ENCODE measurements around the gene KLF4. TPM values are rescaled to one million over a fixed set of nuclear protein-coding genes. Genes with fewer than 3 reads are reported as not detected.
"Not testable (repeated sequence)": the region's sequence is repeated elsewhere in the genome, so short reads cannot be mapped to it uniquely, and the experiment has no call there.

The KLF4 gene
- total RNA-seq = 100 to 1,000 TPM in 1 of 2 donors, 10 to 100 TPM in 1; 82.4 to 151 TPM
- long read RNA-seq, donor 1, transcript KLF4-205 (3 exons, 2,393 nt) = minor isoform, 13 of 40 reads
- long read RNA-seq, donor 1, transcript KLF4-201 (5 exons, 2,813 nt) = major isoform, 16 of 40 reads
- long read RNA-seq, donor 1, partial matches to known transcripts = 8 of 40 reads
- long read RNA-seq, donor 1, other reads (novel, unspliced or antisense) = 2 of 40 reads
- long read RNA-seq, donor 2, transcript KLF4-201 (5 exons, 2,813 nt) = minor isoform, 5 of 85 reads
- long read RNA-seq, donor 2, transcript KLF4-205 (3 exons, 2,393 nt) = major isoform, 56 of 85 reads
- long read RNA-seq, donor 2, partial matches to known transcripts = 23 of 85 reads
- long read RNA-seq, donor 2, other reads (novel, unspliced or antisense) = 1 of 85 reads

- peak; percentile 97 for DNase-seq (ENCODE audit: low spot score)
- intact Hi-C loops (cut with DNase I) = loop anchor here (2.0 to 10.0 kb wide), 5 partner anchors 149 to 785 kb away; no protein-coding TSS in a partner anchor
Observed at GRCh38 chr9:107489687-107490605, at the start of gene KLF4. TSS of gene KLF4 (minus strand) at chr9:107489769. CDS start at chr9:107489172, 597 bp downstream.

GRCh38 chr9:107536462-107536861 lies 46.9 kb upstream of the KLF4 start:
- intact Hi-C loops (cut with DNase I) = no loop called here
- DNase-seq (ENCODE audit: low spot score) = no peak

- no peak for DNase-seq (ENCODE audit: low spot score)
- intact Hi-C loops (cut with DNase I) = no loop called here
Observed at GRCh38 chr9:107534510-107535078, 45.0 kb upstream of the KLF4 start.

GRCh38 chr9:107530679-107531078 lies 41.1 kb upstream of the KLF4 start:
- no peak for DNase-seq (ENCODE audit: low spot score)
- intact Hi-C loops (cut with DNase I) = no loop called here

- no peak for DNase-seq (ENCODE audit: low spot score)
Observed at GRCh38 chr9:107528686-107529085, 39.1 kb upstream of the KLF4 start.

GRCh38 chr9:107523539-107523938 lies 34.0 kb upstream of the KLF4 start:
- DNase-seq (ENCODE audit: low spot score) = no peak
- intact Hi-C loops (cut with DNase I) = no loop called here

More at GRCh38 chr9:107528686-107529085, 39.1 kb upstream of the KLF4 start:
- intact Hi-C loops (cut with DNase I) = no loop called here

- no peak for DNase-seq (ENCODE audit: low spot score)
Observed at GRCh38 chr9:107520186-107520585, 30.6 kb upstream of the KLF4 start.

GRCh38 chr9:107518037-107518807 lies 28.7 kb upstream of the KLF4 start:
- no peak for DNase-seq (ENCODE audit: low spot score)
- intact Hi-C loops (cut with DNase I) = no loop called here

More at GRCh38 chr9:107520186-107520585, 30.6 kb upstream of the KLF4 start:
- intact Hi-C loops (cut with DNase I) = no loop called here

GRCh38 chr9:107513464-107514100 lies 24.0 kb upstream of the KLF4 start:
- intact Hi-C loops (cut with DNase I) = no loop called here
- no peak for DNase-seq (ENCODE audit: low spot score)

- intact Hi-C loops (cut with DNase I) = no loop called here
- DNase-seq (ENCODE audit: low spot score) = peak; percentile 87
Observed at GRCh38 chr9:107504585-107505455, 15.3 kb upstream of the KLF4 start.

- intact Hi-C loops (cut with DNase I) = no loop called here
- no peak for DNase-seq (ENCODE audit: low spot score)
Observed at GRCh38 chr9:107502464-107502863, 12.9 kb upstream of the KLF4 start.

GRCh38 chr9:107500421-107501200 lies 11.0 kb upstream of the KLF4 start:
- intact Hi-C loops (cut with DNase I); DNase-seq (ENCODE audit: low spot score): not testable (repeated sequence)

- DNase-seq (ENCODE audit: low spot score) = no peak
- intact Hi-C loops (cut with DNase I) = no loop called here
Observed at GRCh38 chr9:107496976-107497375, 7.4 kb upstream of the KLF4 start.

GRCh38 chr9:107492381-107492970 lies 2.9 kb upstream of the KLF4 start:
- intact Hi-C loops (cut with DNase I) = no loop called here
- no peak for DNase-seq (ENCODE audit: low spot score)

- DNase-seq (ENCODE audit: low spot score) = no peak
- intact Hi-C loops (cut with DNase I) = no loop called here
Observed at GRCh38 chr9:107491081-107492053, 1.8 kb upstream of the KLF4 start.

Measured in posterior vena cava (tissue), 2 donors.